GM15510 (cell line): Measurements from ENCODE around the gene MAN1C1.

ENCODE experiments used
- POLR2A ChIP-seq: IDR thresholded peaks from 3 replicates; pipeline ENCODE4 v1.6.1; 2011; ENCODE audit warnings: borderline replicate concordance; ENCODE audit not compliant: insufficient read length; ENCODE audit errors: extremely low read depth

The MAN1C1 gene

DNA sequence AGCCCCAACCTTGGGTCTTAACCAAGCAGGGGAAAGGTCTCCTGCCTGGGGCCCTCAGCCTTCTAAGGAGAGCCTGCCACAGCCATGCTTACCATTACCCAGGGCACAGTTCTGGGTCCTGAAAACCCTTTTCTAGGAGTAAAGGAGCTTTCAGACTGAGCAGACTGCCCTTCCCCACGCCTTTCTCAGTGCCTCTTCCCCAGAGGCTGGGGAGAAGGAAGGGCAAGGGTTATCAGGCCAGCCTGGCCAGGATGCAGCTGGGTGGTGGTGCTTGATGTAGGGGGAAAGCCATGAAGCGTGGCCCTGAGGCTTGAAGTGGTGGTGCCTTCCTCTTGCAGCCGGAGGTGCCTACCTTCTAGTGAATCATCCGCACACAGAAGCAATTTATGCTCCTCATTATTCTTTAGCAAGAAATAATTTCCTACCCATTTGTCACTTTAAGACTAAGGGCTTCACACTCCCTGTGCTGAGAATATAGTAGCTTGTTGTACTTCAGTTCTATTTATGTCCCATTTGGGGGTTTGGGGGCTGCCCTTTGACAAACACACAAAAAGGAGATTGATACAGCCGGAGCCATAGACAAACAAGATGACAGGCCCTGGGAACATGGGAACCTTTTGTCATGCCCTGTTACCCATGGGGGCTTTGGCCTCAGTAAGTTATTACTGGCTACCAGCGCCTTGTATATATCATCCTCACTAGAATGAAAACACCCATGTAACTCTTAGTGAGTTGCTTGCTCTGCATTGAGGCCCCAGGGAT lies 40.7 kb downstream of the MAN1C1 start:
- no peak for TF ChIP-seq POLR2A

- no peak for TF ChIP-seq POLR2A
These were observed 41.5 kb downstream of the MAN1C1 start for GRCh38 chr1:25657883-25658760.

GRCh38 chr1:25658791-25659431 lies 42.3 kb downstream of the MAN1C1 start:
- no peak for TF ChIP-seq POLR2A

DNA sequence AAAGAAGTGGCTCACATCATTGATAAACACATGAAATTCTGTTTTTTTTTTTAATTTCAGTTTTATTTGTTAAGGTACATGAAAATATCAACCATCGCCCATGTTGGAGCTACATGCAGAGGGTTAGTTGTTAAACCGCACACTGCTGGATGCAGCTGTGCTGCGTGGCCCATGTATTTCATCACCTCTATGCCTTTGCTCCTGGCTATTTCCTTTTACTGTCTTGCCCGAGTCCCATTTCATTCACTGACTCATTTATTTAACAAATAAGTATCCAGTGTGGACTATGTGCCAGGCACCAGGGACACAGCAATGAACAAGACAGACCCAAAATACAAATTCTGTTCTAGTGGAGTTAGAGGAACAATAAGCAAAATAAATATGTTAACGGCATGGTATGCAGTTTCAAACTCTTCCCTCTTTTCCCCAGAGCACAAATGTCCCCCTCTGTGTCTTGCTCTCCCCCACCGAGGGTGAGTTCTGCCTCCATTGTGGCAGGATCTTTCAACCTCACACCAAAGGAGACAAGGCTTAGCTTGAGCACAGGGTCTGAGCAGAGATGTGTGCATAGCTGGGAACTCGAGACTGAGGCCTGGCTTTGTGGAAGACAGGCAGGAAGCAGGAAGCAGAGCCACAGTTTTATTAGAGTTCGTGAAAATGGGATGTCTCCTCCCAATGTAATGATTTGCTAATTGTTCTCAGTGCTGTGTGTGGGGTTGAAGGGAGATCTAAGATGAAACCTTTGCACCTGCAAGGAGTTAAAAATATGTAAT lies 44.6 kb downstream of the MAN1C1 start:
- TF ChIP-seq POLR2A = no peak

DNA sequence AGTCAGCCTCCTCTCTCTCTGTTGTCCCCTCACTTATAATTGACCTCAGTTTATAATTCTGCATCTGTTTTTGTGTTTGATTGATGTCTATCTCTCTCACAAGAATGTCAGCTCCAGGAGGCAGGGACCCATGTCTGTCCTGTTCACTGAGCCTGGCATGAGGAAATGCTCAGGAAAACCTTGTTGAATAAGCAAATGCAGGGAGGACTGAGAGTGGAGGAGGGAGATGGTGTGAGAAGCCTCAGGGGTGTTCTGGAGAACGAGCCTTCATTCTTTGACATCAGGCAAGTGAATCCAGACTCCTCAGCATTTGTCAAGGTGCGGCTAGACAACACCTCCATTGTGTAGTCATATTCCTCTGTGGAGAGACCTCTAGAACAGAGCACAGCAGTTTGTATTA lies 45.5 kb downstream of the MAN1C1 start:
- no peak for TF ChIP-seq POLR2A

GRCh38 chr1:25664357-25665199 lies 48.0 kb downstream of the MAN1C1 start:
- no peak for TF ChIP-seq POLR2A

- no peak for TF ChIP-seq POLR2A
These were observed 49.9 kb downstream of the MAN1C1 start for GRCh38 chr1:25666460-25666859.

GRCh38 chr1:25668931-25669573 lies 52.5 kb downstream of the MAN1C1 start:
- TF ChIP-seq POLR2A = no peak

DNA sequence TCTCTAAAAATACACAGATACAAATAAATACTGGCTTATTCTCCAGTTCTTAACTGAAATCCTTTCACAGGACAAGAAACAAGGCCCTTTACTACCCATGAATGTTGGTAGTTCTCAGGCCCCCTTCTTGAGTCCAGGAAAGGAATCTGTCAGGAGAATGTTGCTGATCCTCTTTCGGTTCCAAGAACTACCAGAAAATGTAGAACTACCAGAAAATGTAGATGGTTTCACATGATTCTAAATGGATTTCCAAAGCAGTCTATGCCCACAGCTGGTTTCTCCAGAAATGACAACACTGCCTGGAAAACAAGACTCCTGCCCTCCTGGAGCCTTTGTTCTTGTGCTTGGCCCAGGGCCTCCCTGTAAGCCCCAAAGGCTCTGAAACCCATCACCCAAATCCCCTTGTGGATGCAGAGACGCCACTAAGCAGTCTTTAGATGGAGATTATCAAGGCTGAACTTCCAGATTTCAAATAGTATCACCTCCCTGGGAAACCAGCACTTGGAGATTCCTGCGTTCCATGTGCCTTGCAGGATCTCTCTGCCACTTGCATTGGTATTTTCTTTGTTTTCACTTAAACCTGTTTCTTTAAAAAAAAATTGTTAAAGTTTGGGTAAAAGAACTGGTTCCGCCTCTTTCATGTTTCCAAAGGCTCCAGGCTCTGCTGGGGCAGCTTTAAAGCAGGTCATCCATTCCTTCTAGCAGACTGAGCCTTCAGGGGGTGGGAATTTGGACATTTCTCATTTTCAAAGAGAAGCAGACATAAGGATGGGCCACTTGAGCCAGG lies 53.4 kb downstream of the MAN1C1 start:
- TF ChIP-seq POLR2A = no peak

GRCh38 chr1:25671929-25672328 lies 55.3 kb downstream of the MAN1C1 start:
- no peak for TF ChIP-seq POLR2A

DNA sequence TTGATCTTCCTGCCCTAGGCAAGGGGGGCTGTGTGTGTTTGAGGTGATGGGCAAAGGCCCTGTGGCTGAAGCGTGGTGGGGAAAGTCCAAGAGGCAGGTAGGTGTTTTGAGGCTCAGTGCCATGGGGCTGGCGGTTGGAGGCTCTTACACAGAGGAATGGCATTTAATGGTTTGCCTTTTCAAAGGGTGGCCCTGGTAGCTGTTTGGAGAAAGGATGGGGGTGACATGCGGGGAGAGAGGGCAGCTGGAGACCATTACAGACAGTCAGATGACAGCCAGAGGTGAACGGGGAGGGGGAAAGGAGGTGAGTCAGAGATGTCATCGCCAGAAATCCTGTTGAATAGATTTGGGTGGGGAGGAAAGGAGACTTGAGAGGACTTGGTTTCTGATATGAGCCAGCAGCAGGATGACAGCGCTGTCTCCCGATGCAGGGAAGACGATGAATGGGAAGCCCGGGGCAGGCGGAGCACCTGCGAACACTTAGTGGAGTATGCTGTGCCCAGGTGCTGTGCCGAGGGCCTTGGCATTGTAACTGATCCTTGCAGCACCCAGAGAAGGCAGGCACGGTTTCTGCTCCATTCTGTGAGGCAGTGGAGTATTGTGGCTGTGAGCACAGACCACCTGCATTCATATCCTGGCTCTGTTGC lies 56.3 kb downstream of the MAN1C1 start:
- no peak for TF ChIP-seq POLR2A

DNA sequence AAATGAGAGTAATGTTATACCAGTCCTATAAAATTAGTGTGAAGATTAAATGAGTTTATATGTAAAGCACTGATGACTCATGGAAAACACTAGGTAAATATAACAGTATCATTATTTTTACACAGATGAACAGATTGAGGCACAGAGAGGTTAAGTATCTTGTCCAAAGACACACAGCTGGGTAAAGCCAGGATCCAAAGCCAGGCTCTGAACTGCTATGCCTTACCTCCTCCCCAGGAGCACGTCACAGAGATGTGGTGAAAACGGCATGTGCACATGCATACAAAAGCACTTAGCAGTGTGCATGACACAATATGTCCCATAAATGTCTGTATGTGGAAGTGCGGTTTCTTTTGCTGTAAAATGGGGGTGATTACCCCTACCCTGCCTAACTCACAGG lies 56.9 kb downstream of the MAN1C1 start:
- TF ChIP-seq POLR2A = no peak
